Cardiac septum (tissue), 1 donor: ENCODE measurements around the gene ST14. TPM values are rescaled to one million over a fixed set of nuclear protein-coding genes. Genes with fewer than 3 reads are reported as not detected.
"Not testable (repeated sequence)": the region's sequence is repeated elsewhere in the genome, so short reads cannot be mapped to it uniquely, and the experiment has no call there.

Experiments used
- DNase-seq: peaks from one replicate; pipeline ENCODE4 v3.0.0-alpha.2; 2020; ENCODE audit warnings: low spot score
- intact Hi-C: fragments of 100-400 bp; cut with DNase I; formaldehyde crosslinking; loops from one replicate; pipeline ENCODE4 v1.14.0; 2022
- total RNA-seq: library from RNA; stranded (reverse); fragmentation: NEBNext Ultra II Directional; extraction: Animal tissue kit (Norgen Biotek cat#: 25700); gene quantifications from one replicate; pipeline ENCODE4 v1.2.1, GENCODE V29; 2021
- donor health status: DM: no; HTN: no; CAD: no.

The ST14 gene
- total RNA-seq, 1 donor from 2014 or later: 0.65 TPM

DNA sequence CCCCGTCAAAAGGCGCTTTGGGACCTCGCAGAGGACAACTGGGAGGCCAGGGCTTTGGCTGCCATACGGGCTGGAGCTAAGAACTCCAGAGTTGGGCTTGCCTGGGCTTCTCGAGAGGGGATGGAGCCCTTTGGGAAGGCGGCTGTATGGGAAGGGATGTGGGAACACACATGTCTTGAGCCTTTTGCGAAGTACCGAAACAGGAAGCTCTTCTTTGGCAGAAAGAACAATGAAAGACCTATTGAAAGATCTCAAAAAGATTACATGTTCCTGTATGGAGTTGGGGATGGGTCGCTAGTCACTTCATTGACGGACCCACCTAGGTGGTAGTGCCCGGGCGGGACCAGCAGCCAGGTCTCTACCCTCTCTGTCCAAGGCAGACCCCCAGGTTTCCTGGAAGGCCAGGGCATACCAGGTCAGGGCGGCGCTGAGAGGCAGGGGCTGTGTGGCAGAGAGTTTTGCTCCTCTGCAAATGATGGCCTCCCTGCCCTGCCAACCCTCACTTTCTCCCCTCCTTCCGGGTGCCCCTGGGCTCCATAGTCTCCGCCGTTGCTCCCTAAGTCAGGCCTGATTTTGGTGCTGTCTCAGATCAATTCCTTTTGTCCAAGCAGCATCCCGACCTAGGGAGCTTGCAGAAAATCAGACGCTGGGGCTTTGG is 1.0 kb downstream of the ST14 start:
- DNase-seq: no peak
- intact Hi-C loops: no loop called here

DNA sequence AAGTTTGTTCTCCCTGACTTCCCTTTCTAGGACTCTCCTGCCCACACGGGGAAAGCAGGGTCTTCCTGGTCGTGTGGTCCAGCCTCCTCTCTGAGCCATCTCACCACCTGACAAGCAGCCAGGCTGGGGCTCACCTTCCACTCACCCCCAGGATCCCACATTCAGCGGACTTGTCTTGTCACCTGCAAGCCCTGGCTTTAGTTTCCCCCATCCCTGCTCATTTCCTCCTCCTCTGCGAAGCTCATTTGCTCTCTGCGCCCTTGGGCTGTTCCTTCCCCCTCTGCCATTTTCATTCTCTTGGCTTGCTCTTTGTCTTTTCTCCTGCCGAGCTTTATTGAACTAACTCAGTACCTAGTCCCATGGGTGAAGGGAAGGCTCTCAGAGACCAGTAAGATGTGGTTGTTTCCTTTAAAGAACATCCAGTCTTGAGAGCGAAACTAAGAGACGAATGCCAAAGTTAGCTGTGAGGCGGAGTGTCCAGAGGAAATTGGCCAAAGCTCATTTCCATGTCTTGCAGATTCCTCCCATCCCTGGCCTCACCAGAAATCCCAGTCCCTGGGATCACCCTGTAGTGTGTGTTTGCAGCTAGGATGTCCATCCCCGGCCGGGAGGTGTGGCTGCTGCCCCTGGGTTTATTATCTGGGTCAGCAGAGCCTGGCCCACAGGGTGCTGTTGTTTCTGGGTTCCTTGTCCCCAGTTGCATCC is 2.0 kb downstream of the ST14 start:
- no peak for DNase-seq
- intact Hi-C loops: no loop called here

DNA sequence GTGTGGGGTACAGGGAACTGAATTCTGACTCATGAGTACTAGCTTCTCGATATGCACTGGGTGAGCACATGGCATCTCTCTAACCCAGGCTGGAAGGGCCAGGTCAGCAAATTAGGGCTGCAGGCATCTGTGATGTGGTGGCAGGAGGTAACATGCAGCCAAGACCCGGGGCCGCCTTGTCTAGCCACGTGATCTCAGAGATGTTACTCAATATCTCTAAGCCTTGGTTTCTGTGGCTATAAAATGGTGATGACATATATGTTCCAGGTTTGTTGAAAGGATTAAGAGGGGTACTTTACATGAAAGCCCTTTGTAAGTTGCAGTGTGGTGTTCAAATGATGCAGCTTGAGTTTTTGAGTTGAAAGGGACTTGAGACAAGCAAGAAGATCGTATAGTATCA is 3.2 kb downstream of the ST14 start:
- DNase-seq: no peak
- intact Hi-C loops: no loop called here

DNA sequence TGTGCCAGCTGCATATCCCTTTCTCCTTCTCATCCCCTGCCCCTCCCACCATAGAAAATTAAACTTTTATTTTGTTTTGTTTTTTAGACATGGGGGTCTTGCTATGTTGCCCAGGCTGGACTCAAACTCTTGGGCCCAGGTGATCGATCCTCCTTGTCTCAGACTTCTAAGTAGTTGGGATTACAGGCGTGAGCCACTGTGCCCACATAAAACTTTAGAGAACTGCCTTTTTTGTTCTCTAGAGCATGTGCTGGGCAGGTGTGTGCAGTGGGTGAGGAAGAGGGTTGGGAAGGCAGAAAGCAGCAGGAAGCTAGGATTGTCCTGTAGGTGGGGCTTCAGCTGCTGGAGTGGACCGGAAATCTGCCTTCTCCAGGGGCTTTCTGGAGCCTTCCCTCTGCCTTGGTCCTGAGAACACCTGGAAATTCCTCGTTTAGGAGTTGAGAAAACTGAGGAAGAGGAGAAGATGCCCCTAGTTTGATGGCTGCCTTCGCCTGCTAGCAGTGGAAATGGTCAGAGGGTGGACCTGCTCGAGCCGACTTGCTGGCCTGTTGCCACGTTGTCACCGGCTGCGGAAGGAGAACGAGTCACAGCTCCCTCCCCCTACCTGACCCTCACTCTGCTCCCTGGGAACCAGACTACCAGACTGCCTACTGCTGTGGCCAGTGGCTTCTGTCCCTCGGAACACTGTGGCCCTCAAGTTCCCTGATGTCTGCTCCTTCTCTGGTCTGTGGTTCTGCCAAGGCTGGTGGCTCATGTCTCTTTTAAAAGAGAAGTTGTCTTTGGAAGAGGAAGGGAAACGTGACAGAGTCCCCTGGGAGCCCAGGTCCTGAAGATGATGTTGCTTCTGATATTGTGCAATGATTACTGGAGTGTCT is 4.0 kb downstream of the ST14 start:
- no peak for DNase-seq
- intact Hi-C loops: no loop called here

DNA sequence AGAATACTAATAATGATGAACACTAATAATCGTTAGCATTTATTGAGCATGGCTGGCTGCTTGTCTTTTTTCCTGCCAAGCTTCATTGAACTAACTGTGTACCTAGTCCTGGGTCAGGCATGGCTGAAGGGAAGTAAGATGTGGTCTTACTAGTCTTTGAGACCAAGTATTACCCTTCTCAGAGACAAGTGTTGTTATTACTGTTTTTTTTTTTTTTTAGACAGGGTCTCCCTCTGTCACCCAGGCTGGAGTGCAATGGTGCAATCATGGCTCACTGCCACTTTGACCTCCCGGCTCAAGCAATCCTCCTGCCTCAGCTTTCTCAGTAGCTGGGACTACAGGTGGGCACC is 4.6 kb downstream of the ST14 start:
- intact Hi-C loops: no loop called here
- DNase-seq: no peak

DNA sequence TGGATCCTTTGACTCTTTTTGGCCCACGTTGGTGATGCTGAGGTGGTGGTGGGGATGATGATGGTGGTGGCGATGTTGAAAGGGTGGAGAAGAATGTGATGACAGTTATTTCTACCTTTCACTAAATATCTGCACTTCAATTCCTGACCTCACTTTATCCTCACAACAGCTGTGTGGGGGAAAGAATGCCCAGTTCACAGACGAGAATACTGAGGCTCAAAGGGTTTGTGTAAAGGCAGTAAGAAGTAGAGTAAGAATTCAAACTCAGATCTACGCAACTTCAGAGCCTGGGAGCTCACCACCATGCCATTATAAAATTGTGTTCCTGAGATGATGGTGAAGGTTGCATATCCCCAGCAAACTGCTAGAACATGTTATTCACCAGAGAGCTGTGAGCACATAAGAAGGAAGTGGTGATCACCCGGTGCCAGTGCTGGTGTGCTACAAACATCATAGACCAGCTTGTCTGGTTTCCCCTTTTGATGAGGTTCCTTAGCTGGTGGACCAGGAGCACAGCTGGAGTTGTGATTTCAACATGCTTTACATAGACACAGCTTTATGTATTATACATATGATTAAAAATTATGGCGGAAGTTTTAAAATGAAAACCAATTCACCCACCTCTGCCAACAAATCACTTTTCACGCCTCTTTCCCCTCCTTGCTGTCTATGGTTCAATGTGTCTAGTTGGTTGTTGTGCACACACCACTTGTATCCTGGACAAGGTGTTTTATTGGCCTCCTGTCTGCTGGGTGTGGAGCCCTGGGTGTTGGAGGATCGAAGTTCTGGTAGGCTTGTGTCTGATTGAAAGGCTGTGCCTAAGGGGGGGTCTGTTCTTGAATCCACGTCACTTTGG is 6.2 kb downstream of the ST14 start:
- intact Hi-C loops: no loop called here
- no peak for DNase-seq

DNA sequence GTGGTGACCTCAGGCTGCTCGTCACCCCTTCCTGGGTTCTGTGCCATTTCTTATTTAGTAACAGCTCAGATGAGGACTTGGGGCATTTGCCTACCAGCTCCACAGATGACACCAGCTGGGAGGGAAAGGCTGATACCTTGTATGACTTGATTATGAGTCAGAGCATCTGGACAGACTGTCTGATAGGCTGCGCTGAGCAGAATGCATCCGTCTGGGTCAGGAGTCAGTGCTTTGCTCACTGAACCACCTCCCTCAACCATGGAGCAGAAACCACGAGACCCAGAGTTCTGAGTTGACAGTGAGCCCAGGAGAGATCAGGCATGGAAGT is 6.8 kb downstream of the ST14 start:
- DNase-seq: no peak
- intact Hi-C loops: no loop called here

DNA sequence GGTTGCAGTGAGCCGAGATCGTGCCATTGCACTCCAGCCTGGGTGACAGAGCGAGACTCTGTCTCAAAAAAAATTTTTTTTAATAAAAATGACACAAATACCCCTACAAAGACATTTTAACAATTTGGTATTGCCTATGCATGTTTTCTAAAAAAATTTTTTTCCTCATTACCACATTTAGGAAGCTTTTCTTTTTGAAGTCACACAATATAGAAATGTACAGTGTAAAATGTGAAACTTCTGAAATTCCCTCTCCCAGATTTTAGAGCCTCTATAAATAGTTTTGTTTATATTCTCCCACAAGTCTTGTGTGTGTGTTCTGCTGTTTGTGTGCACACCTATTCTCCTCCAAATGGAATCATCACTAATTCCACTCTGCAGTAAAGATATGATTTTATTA is 7.6 kb downstream of the ST14 start:
- intact Hi-C loops: no loop called here
- DNase-seq: no peak

DNA sequence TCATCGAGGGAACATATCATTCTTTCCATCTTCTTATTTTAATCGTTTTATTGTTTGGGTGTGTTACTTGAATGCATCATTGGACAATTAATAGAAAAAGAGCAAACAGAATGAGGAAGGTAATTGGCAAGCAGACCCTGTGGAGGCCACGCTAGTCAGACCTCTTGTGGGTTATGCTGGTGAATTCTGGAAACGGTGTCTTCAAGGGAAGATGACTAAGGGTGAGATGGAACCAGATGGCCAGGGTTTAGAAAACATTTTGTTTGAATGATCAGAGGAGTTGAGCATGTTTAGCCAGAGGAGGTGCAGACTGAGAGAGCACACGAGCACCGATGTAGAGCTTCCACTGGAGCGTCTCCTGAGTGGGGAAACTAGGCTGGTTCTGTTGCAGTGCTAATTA is 8.5 kb downstream of the ST14 start:
- DNase-seq: no peak
- intact Hi-C loops: no loop called here

DNA sequence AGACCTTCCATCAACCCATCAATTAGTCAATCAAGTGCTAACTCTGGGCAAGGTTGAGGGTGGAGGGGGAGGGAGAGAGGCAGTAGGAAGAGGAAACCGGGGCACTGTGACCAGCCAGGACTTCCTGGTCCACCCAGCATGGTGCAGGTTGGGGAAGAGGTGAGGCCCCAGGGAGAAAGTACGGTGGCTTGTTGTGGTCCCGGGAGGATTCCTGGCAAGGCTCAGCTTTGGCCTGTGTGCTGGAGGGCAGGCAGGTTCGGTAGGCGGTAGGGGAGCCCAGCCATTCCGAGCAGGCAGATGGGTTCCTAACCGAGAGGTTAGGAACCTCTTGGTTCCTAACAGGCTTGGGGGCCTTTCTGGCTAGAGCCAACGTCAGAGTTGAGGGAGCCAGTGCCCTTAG is 10.8 kb downstream of the ST14 start:
- no peak for DNase-seq
- intact Hi-C loops: no loop called here

DNA sequence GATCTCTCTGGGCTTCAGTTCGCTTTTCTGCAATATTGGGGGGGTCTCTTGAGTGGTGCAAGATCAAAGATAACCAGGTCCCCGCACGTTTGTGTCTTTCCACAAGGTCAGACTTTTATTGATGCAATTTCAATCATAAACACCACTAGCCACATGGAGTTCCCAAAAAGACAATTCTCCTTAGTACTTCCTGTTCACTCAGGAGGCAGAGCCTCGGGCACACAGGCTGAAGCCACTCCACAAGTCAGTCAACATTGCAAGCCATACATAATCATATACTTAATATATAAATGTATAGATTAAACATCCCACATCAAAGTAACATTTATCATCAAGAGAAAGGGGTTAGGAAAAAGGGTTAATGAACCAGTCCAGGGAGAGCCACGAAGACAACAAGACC is 12.0 kb downstream of the ST14 start:
- intact Hi-C loops: no loop called here

DNA sequence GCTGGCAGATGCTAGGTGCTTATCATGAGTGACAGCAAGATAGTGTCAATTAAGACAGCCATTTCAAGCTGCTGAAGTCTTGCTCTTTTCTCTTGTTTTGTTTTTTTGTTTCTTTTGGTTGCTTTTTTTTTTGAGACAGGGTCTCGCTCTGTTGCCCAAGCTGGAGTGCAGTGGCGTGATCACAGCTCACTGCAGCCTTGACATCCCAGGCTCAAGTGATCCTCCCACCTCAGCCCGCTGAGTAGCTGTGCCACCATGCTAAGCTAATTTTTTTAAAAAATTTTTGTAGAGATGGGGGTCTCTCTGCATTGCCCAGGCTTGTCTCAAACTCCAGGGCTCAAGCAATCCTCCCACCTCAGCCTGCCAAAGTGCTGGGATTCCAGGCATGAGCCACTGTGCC is 12.4 kb downstream of the ST14 start:
- DNase-seq, intact Hi-C loops: not testable (repeated sequence)

More for the DNA sequence above, 12.0 kb downstream of the ST14 start:
- DNase-seq: no peak

DNA sequence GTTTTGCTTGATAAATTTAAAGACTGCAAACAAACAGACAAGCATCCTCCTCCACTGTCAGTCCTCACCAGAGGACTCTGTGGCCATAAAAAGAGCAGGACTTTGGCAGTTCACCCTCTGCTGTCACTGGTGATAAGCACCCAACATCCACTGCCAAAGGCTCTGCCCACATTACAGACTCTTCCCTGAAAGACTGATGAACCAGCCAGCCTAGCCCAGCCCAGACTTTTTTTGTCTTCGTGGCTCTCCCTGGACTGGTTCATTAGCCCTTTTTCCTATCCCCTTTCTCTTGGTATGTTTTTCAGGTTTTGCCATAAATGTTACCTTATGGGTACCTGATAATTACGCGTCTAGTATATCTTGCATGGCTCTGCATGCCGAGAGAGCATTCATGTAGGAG is 15.1 kb downstream of the ST14 start:
- intact Hi-C loops: no loop called here

DNA sequence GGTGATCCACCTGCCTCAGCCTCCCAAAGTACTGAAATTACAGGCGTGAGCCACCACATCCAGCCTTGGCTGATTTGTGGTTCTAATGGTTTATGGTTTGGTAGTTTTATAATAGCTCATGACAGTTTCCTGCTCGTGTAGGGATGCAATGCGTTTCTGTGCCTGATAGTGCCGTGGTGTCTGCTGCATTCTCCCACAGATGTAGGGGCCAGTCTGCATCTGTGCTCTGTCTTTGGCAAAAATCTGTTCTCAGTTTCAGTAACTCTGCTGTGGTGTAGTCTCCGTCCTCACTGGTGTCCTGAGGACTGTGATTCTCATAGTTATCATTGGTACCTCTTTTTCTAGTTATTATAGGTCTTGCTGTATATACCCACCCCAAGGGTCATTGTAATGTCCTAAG is 16.3 kb downstream of the ST14 start:
- DNase-seq: no peak

More for the DNA sequence above, 15.1 kb downstream of the ST14 start:
- no peak for DNase-seq

DNA sequence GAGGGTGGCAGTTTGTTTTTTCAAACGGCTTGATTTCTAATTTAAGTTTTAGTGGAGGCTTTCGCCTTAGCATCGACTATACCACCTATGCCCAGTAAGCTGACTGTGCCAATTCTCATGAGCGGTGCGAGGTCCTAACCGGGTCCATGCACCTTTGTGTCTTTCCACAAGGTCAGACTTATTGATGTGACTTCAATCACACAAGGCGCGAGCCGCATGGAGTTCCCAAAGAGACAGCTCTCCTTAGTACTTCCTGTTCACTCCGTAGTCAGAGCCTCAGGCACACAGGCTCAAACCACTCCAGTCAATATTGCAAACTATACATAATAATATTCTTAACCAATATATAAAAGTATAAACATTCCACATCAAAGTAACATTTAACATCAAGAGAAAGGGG is 18.2 kb downstream of the ST14 start:
- no peak for DNase-seq
- intact Hi-C loops: no loop called here

More for the DNA sequence above, 16.3 kb downstream of the ST14 start:
- intact Hi-C loops: no loop called here

DNA sequence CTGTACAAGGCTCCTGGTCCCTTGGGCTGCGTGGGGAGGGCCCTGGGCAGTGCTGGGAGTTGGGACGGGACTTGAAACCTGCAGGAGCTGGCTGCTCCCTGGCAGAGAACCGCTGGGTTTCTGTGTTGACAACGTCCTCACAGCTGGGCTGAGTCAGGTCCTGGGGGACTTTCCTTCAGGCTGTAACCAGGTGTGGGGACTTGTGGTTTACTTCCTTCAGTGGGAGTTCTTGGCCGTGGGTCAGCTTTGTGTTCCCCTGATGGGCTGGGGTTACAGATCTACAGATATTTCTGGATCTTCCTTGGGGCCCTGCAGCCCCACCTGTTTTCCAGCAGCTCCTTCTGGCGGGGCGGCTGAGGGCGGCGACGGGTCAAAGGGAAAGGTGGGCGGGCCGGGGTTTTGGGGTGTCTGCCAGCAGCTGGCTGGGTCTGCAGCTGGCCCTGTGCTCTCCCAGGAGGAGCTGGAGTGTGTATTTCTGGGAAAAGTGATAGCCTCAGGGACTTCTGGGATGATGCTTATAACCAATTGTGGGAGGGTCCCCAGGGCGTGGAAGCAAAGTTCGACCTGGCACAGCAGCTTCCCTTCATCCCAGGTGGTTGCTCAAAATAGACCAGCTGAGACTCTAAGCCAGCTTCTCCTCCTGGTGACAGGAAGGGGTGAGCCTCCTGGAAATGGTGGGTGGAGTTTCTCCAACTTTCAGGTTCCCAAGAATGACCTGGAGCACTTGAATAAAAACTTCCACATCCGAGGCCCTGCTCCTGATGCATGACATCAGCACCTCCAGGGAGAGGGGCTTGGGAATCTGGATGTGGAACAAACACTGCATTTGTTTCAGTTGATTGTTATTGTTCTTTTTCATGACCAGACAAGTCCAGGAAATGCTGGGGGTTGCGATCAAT is 19.1 kb downstream of the ST14 start:
- intact Hi-C loops: no loop called here
- DNase-seq: no peak

DNA sequence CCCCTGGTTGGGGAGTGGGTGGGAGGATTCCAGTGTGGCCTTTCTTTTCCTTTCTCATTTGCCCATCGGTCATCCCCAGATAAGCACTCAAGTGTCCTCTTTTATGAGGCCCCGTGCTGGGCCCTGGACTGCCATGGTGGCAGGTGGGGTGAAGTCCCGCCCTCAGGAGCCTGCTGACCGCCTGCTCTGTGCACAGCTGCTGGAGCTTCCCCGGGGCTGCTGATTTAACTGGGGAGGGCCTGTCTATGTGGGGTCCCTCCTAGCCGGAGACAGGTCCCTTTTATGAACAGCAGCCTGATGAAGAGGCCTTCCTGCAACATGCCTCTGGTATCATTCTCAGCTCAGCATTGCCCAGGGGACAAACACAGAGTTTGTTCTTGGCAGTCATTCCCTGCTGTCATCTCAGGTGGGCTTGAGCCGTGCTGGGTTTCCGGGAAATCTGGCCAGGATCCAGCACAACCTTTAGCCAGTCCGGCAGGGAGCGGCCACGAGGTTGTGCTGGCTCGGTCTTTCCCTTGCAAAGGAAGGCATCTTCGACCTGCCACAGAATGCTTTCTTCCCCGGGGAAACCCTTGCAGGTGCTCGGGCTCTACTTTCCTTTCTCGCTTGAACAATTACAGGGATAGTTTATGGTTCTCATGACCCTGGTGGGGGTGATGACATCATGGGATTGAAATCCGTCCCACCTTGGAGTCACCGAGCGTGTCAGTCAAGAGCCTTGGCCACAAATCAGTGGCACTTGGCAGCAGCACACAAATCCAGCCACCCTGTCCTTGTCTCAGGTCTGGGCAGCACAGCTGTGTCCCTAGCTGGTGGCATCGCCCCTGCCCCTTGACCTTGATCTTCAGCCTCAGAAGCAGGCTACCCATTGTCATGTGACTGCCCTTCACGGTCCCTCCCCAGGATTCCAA is 20.1 kb downstream of the ST14 start:
- no peak for DNase-seq

DNA sequence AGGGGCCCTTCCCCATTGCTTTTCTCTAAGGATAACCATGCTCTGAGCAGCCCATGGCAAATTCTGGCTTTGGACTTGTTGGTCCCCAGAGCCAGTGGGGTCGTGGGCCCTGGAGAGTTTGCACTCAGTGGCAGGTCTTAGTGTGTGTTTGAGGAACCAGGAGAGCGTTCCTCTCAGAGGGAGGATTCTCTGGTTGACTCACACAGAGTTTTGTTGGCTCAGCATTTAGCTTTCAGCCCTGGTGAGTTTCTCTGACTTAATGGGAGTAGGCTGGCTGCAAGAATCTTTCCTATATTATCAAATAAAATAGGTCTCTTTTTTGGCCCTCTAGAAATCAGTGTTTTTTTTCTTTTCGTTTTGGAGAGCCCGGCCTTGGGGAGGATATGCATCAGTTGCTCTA is 20.9 kb downstream of the ST14 start:
- intact Hi-C loops: no loop called here
- no peak for DNase-seq

More for the DNA sequence above, 20.1 kb downstream of the ST14 start:
- intact Hi-C loops: no loop called here
